Aorta (tissue), 5 donors: ENCODE data around the gene MAP1S. TPM values are rescaled to one million over a fixed set of nuclear protein-coding genes. Genes with fewer than 3 reads are reported as not detected.

Experiments used
- ATAC-seq: fragments of 200-7000 bp; cut with Tn5 transposase; one replicate; pipeline ENCODE4 v1.9.1; 2022; ENCODE audit warnings: moderate library complexity; ENCODE audit not compliant: low FRiP score
- DNase-seq, 2 donors: peaks; one replicate each; pipeline ENCODE4 v3.0.0-alpha.2; 2020
- H3K27ac ChIP-seq, 2 donors: one replicate each; pipeline ENCODE4 v1.5.1; 2013; ENCODE audit warnings: low read length in 2 of 2, mild to moderate bottlenecking in 2 of 2, moderate library complexity in 2 of 2, control low read depth in 1 of 2, inconsistent platforms in 1 of 2, low read depth in 1 of 2
- H3K27me3 ChIP-seq, 2 donors: one replicate each; pipeline ENCODE4 v1.6.1; 2013; ENCODE audit warnings: control low read depth in 1 of 2, low read length in 1 of 2, mild to moderate bottlenecking in 1 of 2, moderate library complexity in 1 of 2; ENCODE audit not compliant: insufficient read depth in 2 of 2, control insufficient read depth in 1 of 2
- H3K36me3 ChIP-seq, 2 donors: one replicate each; pipeline ENCODE4 v1.6.1; 2013; ENCODE audit warnings: control low read depth in 1 of 2, low read length in 1 of 2, mild to moderate bottlenecking in 1 of 2; ENCODE audit not compliant: insufficient read depth in 2 of 2, control insufficient read depth in 1 of 2
- H3K4me1 ChIP-seq, 2 donors: one replicate each; pipeline ENCODE4 v1.6.1; 2013; ENCODE audit warnings: low read length in 2 of 2, control low read depth in 1 of 2, mild to moderate bottlenecking in 1 of 2, moderate library complexity in 1 of 2; ENCODE audit not compliant: insufficient read depth in 2 of 2, control insufficient read depth in 1 of 2
- H3K4me3 ChIP-seq, 2 donors: one replicate each; pipeline ENCODE4 v1.5.1; 2013; ENCODE audit warnings: low read length in 2 of 2, control low read depth in 1 of 2, mild to moderate bottlenecking in 1 of 2
- H3K9me3 ChIP-seq: one replicate; pipeline ENCODE4 v1.6.1; 2013; ENCODE audit warnings: mild to moderate bottlenecking, low read length; ENCODE audit not compliant: control insufficient read depth
- WGBS, 2 donors: extraction: QIAGEN DNeasy Blood & Tissue Kit; methylation state at CpG; one replicate each; pipeline ENCODE4 v1.1.7; 2013; 5-methylcytosine and 5-hydroxymethylcytosine counted together
- intact Hi-C, 2 donors: fragments of 100-400 bp; cut with DNase I; formaldehyde crosslinking; loops; one replicate each; pipeline versions ENCODE4 v1.14.2 to v1.15.0; 2022
- long read RNA-seq, 2 donors: library from polyadenylated mRNA; unstranded; transcript quantifications; one replicate each; pipeline ENCODE4 v2.0.0, GENCODE V29; 2020 to 2021
- polyA plus RNA-seq, 2 donors: library from polyadenylated mRNA; stranded (reverse); fragments of 200-250 nt; gene quantifications; one replicate each; pipeline ENCODE4 v1.2.3, GENCODE V29; 2013
- total RNA-seq, 2 donors: library from RNA; stranded (reverse); fragmentation: NEBNext Ultra II Directional; extraction: Animal tissue kit (Norgen Biotek cat#: 25700); gene quantifications; one replicate each; pipeline ENCODE4 v1.2.1, GENCODE V29; 2021
- donor health status: healthy with polysubstance abuse.
- donor health status: Bipolar disorder and iron deficiency.
- donor health status: DM: no; HTN: no; CAD: no.
- donor health status: DM: no; HTN: no; CAD: no.
- donor health status: DM: yes; HTN: yes; CAD: no.

The MAP1S gene
- total RNA-seq (10 to 100 TPM; 53.6 to 60.1 TPM), polyA plus RNA-seq (10 to 100 TPM in 1 of 2 donors, 1 to 10 TPM in 1; 9.9 to 18.9 TPM)
- long read RNA-seq, donor 1, transcript MAP1S-201 (7 exons, 3,419 nt), result major isoform, 18 of 121 reads
- long read RNA-seq, donor 1, partial matches to known transcripts, result 96 of 121 reads
- long read RNA-seq, donor 1, other reads (novel, unspliced or antisense), result 7 of 121 reads
- long read RNA-seq, donor 2, transcript MAP1S-201 (7 exons, 3,419 nt), result major isoform, 6 of 27 reads
- long read RNA-seq, donor 2, partial matches to known transcripts, result 18 of 27 reads
- long read RNA-seq, donor 2, other reads (novel, unspliced or antisense), result 3 of 27 reads

- Histone ChIP-seq H3K9me3 (no peaks in the 10 kb centered on the region), H3K36me3 (peaks cover 0 to 2% of the 10 kb centered on the region in 2 donors), H3K27ac (no peak within 1 kb of the TSS), H3K27me3 (no peaks in the 10 kb centered on the region), H3K4me1 (no peaks in the 10 kb centered on the region), H3K4me3 (peak within 1 kb of the TSS; percentile 94 to 95)
- intact Hi-C loops, result no loop called here
- DNase-seq, result peak; percentile 73 to 88
- 2 to 3% methylated on average over 51 to 53 of the region's 53 CpGs for WGBS, 2 donors
- peak; percentile 69 for ATAC-seq
These were observed at the start of gene MAP1S for GRCh38 chr19:17718947-17719711. MAP1S (plus strand) TSS chr19:17719480; CDS start chr19:17719503, 23 bp downstream.

GRCh38 chr19:17671906-17672305, 47.4 kb upstream of the MAP1S start:
- intact Hi-C loops, result no loop called here
- 81 to 83% methylated on average over 2 of the region's 2 CpGs for WGBS, 2 donors
- Histone ChIP-seq H3K27me3 (no peaks in the 10 kb centered on the region), H3K4me3 (no peak overlapping the region), H3K4me1 (no peaks in the 10 kb centered on the region), H3K27ac (no peak overlapping the region), H3K36me3 (no peaks in the 10 kb centered on the region), H3K9me3 (no peaks in the 10 kb centered on the region)
- ATAC-seq (no peak), DNase-seq (no peak)

GRCh38 chr19:17673937-17674799, 45.1 kb upstream of the MAP1S start:
- intact Hi-C loops, result no loop called here
- 38 to 43% methylated on average over 19 of the region's 19 CpGs for WGBS, 2 donors
- DNase-seq (peak in 1 of 2 donors; percentile 54), ATAC-seq (no peak)
- H3K27me3 ChIP-seq, result no peaks in the 10 kb centered on the region
- no peaks in the 10 kb centered on the region for H3K36me3 ChIP-seq
- no peak overlapping the region for H3K4me3 ChIP-seq
- no peaks in the 10 kb centered on the region for H3K9me3 ChIP-seq
- peak overlapping the region in 1 of 2 donors; percentile 2 for H3K27ac ChIP-seq
- H3K4me1 ChIP-seq, result no peaks in the 10 kb centered on the region

- no peak overlapping the region for H3K27ac ChIP-seq
- ATAC-seq (no peak), DNase-seq (no peak)
- no peaks in the 10 kb centered on the region for H3K27me3 ChIP-seq
- no peaks in the 10 kb centered on the region for H3K36me3 ChIP-seq
- no peak overlapping the region for H3K4me3 ChIP-seq
- H3K9me3 ChIP-seq, result no peaks in the 10 kb centered on the region
- 35 to 48% methylated on average over 2 of the region's 2 CpGs for WGBS, 2 donors
- intact Hi-C loops, result no loop called here
- no peaks in the 10 kb centered on the region for H3K4me1 ChIP-seq
These were observed 43.0 kb upstream of the MAP1S start for GRCh38 chr19:17676295-17676694.

- Histone ChIP-seq H3K9me3 (no peaks in the 10 kb centered on the region), H3K36me3 (no peaks in the 10 kb centered on the region), H3K4me3 (no peak overlapping the region), H3K4me1 (no peaks in the 10 kb centered on the region), H3K27me3 (no peaks in the 10 kb centered on the region), H3K27ac (no peak overlapping the region)
- no peak for ATAC-seq
- no peak for DNase-seq
- intact Hi-C loops, result no loop called here
- WGBS, 2 donors, result 69 to 77% methylated on average over 2 of the region's 2 CpGs
These were observed 42.3 kb upstream of the MAP1S start for GRCh38 chr19:17677002-17677401.

GRCh38 chr19:17678836-17679235, 40.4 kb upstream of the MAP1S start:
- Histone ChIP-seq H3K27me3 (no peaks in the 10 kb centered on the region), H3K27ac (no peak overlapping the region), H3K4me3 (no peak overlapping the region), H3K9me3 (no peaks in the 10 kb centered on the region), H3K4me1 (no peaks in the 10 kb centered on the region), H3K36me3 (no peaks in the 10 kb centered on the region)
- WGBS, 2 donors, result 78 to 83% methylated on average over 4 of the region's 4 CpGs
- intact Hi-C loops, result no loop called here
- ATAC-seq (no peak), DNase-seq (no peak)

GRCh38 chr19:17679526-17680229, 39.6 kb upstream of the MAP1S start:
- H3K4me3 ChIP-seq, result peak overlapping the region; percentile 16 to 37

GRCh38 chr19:17680230-17680722, 39.0 kb upstream of the MAP1S start:
- no peak overlapping the region for H3K27ac ChIP-seq
- 3 to 5% methylated on average over 23 to 38 of the region's 38 CpGs for WGBS, 2 donors
- ATAC-seq, result peak; percentile 91
- peak; percentile 91 to 95 for DNase-seq
- H3K4me1 ChIP-seq, result no peaks in the 10 kb centered on the region
- no peaks in the 10 kb centered on the region for H3K9me3 ChIP-seq
- H3K36me3 ChIP-seq, result no peaks in the 10 kb centered on the region
- H3K27me3 ChIP-seq, result no peaks in the 10 kb centered on the region
- intact Hi-C loops, result no loop called here
- peak overlapping the region in 1 of 2 donors; percentile 4 for H3K4me3 ChIP-seq

More at GRCh38 chr19:17679526-17680229, 39.6 kb upstream of the MAP1S start:
- 6 to 9% methylated on average over 14 of the region's 14 CpGs for WGBS, 2 donors
- DNase-seq (no peak), ATAC-seq (no peak)
- no peaks in the 10 kb centered on the region for H3K4me1 ChIP-seq
- intact Hi-C loops, result no loop called here
- no peaks in the 10 kb centered on the region for H3K36me3 ChIP-seq
- no peaks in the 10 kb centered on the region for H3K9me3 ChIP-seq
- peak overlapping the region in 1 of 2 donors; percentile 53 for H3K27ac ChIP-seq
- no peaks in the 10 kb centered on the region for H3K27me3 ChIP-seq
